GM10248 (cell line): ENCODE measurements around the gene SLC35F3.

Experiments
- CTCF ChIA-PET: fragments of 300-600 bp; sonication (Branson Sonifier 250); formaldehyde crosslinking; extraction: SDS; loops from one replicate; lab custom pipeline; 2021; ENCODE audit warnings: antibody characterized with exemption; lab: Yijun Ruan, JAX
- POLR2A ChIA-PET: fragments of 350-650 bp; sonication (Branson Sonifier 250); formaldehyde crosslinking; extraction: SDS; loops from one replicate; lab custom pipeline; 2020; ENCODE audit warnings: antibody characterized with exemption; lab: Yijun Ruan, JAX
- DNase-seq: peaks from one replicate; pipeline ENCODE4 v3.0.0; 2012; ENCODE audit errors: extremely low spot score
- TF ChIP-seq, protein P1 (sequence below): IDR thresholded peaks from 2 replicates; pipeline ENCODE4 v1.5.1; 2012; ENCODE audit warnings: mild to moderate bottlenecking, low read depth; ENCODE audit errors: extremely low read depth, missing control alignments, control extremely low read depth

SLC35F3 gene

DNA sequence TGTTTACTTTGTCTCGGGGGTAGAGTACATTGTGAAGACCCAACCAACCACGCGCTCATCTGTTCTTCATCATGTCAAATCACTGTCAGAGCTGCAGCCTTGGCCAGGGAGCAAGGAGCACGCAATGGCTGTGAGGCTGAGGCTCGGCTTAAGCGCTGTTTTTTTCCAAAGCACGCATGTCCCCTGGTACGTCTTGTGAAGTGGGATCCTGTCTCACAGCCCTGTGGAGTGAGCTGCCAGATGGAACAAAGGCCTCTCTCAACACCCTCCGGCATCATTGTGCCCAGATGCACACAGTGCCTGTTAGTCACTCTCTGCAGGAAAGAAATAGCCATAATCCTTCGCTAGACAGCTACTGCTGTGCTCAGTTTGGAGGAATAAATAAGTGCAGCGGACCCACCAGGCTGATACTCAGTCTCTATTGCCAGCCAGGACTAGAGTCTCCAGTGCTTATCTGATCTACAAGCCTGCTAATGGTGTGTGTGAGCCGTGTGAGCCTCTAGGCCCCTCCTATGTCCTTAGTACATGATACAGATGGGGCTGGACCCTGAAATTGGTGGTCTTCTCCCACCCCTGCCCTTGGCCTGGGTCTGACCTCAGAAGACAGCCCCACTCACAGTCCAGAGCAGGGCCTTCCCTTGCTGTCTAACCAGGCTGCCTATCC, 377.5 kb downstream of the SLC35F3 start:
- TF ChIP-seq, protein P1, sequence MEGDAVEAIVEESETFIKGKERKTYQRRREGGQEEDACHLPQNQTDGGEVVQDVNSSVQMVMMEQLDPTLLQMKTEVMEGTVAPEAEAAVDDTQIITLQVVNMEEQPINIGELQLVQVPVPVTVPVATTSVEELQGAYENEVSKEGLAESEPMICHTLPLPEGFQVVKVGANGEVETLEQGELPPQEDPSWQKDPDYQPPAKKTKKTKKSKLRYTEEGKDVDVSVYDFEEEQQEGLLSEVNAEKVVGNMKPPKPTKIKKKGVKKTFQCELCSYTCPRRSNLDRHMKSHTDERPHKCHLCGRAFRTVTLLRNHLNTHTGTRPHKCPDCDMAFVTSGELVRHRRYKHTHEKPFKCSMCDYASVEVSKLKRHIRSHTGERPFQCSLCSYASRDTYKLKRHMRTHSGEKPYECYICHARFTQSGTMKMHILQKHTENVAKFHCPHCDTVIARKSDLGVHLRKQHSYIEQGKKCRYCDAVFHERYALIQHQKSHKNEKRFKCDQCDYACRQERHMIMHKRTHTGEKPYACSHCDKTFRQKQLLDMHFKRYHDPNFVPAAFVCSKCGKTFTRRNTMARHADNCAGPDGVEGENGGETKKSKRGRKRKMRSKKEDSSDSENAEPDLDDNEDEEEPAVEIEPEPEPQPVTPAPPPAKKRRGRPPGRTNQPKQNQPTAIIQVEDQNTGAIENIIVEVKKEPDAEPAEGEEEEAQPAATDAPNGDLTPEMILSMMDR: no peak
- ChIA-PET POLR2A (no interaction called here), CTCF (interaction anchor here (1.5 to 3.0 kb wide), 2 partner anchors 14 to 28 kb away, joined by 5 to 16 read pairs; no protein-coding TSS in a partner anchor)
- no peak for DNase-seq

DNA sequence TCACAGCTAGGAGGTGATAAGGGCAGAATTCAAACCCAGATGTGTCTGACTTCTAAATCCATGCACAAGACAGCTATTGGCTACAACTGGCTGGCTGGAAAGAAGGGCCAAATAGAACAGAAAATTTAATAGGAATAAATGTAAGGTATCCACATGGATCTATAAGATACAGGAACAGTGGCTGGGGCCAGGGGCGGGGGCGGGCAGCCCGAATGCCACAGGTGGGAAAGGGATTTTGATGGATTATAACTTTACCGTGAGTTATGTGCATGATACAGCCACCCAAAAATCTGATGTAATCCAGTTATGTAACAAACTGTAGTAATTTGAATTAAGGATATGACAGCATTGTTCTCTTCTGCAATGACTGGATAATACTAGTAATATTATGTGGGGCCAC, 381.7 kb downstream of the SLC35F3 start:
- ChIA-PET CTCF (interaction anchor here (1.3 to 2.3 kb wide), 3 partner anchors 10 to 24 kb away, joined by 4 to 11 read pairs (median 5); no protein-coding TSS in a partner anchor), POLR2A (no interaction called here)
- DNase-seq: no peak
- TF ChIP-seq, protein P1: no peak

DNA sequence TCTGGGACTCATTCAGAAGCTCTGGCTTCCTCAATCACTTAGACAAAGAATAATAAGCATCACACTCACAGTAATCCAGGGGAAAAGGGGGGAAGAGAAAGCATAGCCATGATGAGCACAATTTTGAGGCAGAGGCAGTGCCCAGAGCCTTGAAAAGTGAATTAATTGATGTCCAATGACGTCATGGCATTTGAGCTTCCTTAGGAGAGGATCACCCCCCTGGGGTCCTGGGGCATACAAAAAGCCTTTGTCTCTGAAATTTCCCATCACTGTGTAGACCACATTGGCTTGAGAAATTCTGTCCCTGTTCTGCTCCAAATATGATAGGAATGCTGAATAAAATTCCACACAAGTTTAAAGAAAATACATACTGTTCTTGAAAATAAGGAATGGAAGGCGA, 384.5 kb downstream of the SLC35F3 start:
- TF ChIP-seq, protein P1: no peak
- no peak for DNase-seq
- ChIA-PET POLR2A (no interaction called here), CTCF (interaction anchor here (1.9 kb wide), 1 partner anchor 21 kb away, joined by 3 read pairs; no protein-coding TSS in a partner anchor)

DNA sequence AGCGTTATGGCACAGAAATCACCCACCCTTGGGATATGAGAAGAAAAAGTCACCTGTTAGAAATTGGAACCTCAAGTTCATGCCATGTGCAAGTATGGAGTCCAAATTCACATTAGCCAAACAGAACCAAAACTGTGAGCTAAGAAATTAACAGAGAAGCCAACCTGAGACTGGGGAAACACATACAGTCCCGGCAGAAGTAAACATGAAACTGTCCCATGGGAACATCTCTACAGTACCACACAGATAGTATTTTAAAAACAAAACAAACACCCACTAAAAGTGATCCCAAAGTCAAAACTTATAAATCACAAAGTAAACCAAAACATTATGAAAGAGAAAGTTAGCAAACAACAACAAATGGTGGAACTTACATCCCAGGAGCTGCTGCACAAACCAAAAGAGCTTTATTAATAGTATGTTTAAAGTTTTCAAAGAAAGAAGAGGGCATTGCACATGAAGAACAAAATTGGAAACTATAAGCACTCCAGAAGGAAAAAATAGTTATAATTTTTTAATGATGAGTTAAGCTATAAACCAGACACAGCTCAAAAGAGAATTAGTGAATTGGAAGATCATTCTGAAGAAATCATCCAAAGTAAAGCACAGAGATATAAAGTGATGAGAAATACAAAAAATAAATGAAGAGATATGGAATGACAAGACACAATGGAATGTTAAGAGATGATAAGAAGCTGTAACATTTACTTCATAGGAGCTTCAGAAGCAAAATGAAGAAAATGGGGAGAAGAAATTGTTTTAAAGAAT, 385.2 kb downstream of the SLC35F3 start:
- TF ChIP-seq, protein P1: no peak
- POLR2A ChIA-PET: no interaction called here
- DNase-seq: no peak
- CTCF ChIA-PET: interaction anchor here (1.9 kb wide), 1 partner anchor 20 kb away, joined by 3 read pairs; no protein-coding TSS in a partner anchor

DNA sequence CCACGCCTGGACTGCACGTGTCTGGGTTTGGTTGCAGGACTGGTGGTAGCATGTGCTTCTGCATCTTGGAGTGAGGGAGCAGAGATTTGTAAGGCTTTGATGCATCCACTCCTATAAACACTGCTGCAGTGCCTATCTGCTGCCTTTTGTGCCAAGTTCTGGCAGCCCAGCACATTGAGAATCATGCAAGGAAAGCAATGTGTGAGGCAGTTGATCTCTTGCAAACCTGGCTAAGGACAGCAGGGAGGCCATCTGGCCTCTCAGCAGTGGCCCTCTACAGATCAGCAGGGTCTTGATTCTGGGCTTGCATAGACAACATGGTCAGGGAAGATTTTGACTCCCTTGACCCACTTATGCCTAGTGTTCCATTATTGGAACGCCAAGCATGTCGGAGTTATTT, 387.5 kb downstream of the SLC35F3 start:
- ChIA-PET POLR2A (no interaction called here), CTCF (interaction anchor here (1.1 to 6.2 kb wide), 2 partner anchors 10 to 17 kb away, joined by 3 to 60 read pairs; no protein-coding TSS in a partner anchor)
- TF ChIP-seq, protein P1: no peak
- no peak for DNase-seq

DNA sequence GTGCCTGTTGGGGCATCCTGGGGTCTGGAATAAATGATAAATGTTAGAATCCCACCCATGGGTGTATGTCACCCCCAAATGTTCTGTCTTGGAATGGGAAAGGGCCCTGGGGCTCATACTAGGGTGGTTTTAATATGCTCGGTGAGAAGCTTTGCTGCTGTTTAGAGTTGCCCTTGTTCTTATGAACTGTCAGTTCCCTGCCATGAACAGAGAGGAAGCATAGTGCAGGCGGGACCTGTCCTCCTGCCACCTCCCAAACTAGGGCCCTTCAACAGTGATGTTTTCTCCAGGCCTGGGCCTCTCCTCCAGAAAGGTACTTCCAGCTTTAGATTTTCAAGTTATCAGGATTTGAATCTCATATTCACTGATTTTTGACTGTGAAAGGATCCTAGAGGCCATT, 388.1 kb downstream of the SLC35F3 start:
- DNase-seq: no peak
- ChIA-PET POLR2A (no interaction called here), CTCF (interaction anchor here (1.1 to 6.2 kb wide), 2 partner anchors 10 to 16 kb away, joined by 3 to 60 read pairs; no protein-coding TSS in a partner anchor)
- TF ChIP-seq, protein P1: no peak
